HL-60/S4 treated with phorbol 12-myristate 13-acetate at 8.2 ng/mL for 4 days and 3 days (cell line): ENCODE results near the gene FOXP1.

ENCODE experiments used
- in situ Hi-C: fragments of 300-500 bp; cut with MboI; formaldehyde crosslinking; loops from 2 replicates; pipeline ENCODE4 v1.15.0; 2022; ENCODE audit warnings: low sequenced_read_pairs

Gene FOXP1

DNA sequence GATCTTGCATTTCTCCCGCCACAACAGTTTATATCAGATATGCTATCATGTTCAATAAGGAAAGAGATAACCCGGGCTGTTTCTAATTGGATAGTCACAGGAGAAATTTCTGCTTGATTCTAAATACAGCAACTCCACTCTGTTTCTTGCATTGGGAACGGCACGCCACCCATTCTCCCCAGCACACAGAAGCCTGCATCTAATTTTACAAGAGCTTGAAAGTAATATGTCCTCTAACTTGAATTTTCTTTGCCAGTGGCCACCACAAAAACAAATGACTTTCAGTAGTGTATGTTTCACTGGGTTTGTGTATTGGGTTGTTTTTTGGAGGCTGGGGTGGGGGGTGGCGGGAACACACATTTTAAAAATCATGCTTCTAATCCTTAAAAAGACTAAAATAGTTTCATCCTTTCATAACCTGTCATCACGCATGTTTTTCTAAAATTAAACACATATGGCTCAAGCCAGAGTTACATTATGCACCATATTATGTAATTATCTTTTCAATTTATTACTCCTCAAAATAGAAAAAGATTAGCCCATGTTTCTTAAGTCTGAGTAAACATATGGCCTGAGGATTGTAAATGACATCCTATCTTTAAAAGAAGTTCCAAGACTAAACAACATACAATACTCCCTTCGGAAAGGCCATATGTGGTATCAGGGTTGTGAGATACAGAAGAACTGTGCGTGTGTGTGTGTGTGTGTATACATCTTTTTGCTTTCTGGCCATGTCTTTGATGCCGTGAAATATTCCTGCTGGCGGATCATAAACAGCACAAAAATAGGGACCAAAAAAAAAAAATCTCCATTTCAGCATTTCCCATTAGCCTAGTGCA, 176.3 kb downstream of the FOXP1 start:
- in situ Hi-C loops: no loop called here

DNA sequence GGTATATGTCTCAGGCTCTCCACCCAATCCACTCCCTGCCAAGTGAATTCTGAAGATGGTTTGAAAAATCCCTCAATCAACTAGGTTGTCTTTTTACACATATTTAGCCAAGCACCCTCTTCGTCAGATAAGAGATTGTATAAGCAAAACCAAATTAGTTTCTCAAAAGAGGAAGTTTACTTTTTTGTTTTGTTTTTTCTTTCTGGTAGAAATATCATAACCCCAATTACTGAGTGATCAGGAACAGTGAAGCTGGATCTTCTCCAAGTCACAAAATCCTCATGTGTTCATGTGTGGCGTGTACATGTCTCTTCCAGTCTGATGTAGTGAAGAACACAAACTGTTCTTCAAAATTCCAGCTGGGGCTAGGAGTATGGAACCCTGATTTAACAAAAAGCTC, 180.6 kb downstream of the FOXP1 start:
- in situ Hi-C loops: no loop called here

DNA sequence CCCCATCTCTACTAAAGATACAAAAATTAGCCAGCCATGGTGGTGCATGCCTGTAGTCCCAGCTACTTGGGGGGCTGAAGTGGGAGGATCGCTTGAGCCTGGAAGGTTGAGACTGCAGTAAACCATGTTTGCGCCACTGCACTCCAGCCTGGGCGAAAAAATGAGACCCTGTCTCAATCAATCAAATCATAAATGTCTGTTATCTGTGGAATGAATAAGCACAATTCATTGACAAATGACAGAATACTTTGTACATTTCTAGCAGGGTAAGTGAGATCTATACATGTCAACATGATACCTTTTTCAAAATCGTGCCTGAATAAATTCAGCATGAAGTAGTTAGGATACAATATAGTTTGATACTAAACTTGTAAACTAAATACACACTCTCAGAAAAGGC, 181.2 kb downstream of the FOXP1 start:
- in situ Hi-C loops: no loop called here

DNA sequence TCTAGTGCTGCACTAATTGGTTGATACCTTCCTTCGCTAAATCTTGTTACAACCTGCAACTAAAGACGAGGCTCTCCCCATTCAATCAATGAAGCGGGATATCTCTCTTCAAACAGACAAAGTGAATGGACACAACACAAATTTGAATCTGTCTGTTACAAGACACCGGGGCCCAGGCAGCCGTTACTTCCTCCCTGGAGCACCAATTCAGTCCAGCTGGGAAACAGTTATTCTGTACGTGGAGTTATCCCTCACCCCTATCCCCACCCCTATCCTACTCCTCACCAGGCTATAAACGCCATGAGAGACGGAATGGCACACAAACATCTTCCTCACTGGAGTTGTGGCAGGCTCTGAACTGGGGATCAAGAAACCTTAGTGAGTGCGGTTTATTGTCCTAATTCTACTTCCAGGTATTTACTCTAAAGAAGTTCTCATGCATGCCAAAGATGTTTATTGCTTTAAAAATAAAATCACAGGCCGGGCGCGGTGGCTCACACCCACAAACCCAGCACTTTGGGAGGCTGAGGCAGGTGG, 181.8 kb downstream of the FOXP1 start:
- in situ Hi-C loops: no loop called here

DNA sequence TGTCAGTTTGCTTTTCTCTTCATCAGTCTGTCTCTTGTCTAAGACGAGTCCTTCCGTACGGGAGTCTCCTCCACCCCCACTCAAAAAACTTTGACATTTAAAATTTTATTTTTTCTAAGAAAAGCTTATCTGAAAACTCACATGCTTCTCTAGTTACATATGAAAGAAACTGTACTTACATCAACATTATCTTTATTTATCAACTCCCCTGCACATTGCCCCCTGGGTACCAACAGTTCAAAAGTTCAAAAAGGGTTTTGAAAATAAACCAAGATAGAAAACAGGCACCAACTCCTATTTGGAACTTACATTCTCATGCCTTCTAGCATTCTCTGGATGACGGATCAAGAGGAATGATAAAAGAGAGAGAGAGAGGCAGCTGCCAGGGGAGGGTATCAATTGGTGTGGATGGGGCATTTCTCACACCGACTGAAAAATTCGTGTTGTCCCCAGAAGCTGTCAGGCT, 182.5 kb downstream of the FOXP1 start:
- in situ Hi-C loops: no loop called here

DNA sequence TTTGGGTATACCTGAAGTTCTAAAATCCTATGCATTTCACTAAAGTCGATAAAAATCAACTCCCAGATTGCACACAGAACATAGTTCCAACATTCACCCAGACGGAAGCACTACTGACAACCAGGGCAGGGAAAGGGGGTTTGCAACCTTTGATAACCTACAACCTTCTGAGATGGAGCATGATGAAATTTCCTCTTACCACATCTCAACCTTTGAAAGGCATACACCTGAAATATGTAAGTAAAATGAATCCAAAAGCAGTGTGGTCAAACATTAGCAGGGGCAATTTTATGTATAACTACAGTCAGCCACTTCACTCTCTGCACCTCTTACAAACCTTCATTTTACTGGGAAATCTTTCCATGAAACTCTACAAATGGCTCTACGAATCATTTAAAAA, 184.1 kb downstream of the FOXP1 start:
- in situ Hi-C loops: no loop called here

DNA sequence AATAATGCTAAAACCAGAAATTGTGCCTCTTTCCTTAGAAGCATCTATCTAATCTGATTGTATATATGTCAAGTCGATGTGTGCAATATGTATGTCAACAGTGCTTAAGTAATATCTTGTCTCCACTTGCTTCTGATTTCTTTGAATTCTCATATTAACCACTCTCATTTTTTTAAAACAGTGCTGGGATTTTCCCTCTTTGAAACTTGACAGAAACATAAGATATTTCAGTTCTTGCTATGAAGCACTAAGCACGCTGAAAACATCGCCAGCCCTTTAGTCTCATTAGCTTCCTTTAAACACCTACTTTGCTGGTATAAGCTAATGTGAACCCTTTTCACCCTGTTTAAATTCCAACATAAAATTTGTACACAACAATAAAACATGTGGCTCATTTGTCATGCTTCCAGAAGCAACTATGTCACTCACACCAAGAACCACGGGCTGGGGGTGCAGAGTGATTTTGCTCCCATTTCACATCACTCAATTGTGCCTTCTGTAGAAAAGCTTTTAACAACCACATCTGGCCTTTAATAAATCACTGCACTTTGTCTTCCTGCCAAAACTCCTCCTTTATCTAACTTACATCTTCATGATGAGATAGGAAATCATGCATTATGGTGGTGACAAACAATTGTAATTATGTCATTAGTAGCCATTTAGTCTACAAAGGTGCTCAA, 185.2 kb downstream of the FOXP1 start:
- in situ Hi-C loops: no loop called here

DNA sequence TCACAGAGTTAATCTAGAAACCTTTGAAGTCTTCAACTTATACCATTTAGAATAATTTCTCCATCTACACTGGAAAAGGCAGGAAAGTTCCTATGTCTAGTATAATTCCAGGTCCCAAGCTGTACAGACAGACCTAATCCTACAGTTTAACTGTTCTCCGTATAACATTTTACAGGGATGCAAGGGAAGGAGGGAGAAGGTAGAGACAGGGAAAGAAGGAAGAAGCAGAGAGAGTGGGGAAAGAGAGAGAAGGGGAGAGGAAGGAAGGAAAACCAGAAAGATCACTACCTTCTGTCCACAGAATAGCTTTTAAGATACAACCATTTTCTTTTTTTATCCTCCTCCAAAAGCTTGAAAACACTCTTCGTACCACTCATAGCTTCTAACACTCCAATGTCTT, 185.8 kb downstream of the FOXP1 start:
- in situ Hi-C loops: no loop called here

DNA sequence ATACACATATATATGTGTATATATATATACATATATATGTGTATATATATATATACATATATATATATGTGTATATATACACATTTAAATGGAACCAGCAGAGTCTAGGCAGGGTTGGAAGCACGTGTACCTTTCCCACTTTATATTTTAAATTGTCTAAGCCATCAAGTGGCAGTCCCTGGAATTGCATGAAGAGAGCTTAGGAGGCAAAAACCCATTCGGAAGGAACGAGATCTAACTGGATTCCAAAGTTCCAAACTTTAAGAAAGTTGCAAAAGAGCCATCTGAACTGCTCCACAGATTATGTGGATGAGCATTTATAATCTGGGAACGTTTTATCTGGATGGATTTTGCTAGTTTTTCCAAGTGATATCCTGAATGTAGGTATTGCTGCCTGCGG, 186.5 kb downstream of the FOXP1 start:
- in situ Hi-C loops: no loop called here

DNA sequence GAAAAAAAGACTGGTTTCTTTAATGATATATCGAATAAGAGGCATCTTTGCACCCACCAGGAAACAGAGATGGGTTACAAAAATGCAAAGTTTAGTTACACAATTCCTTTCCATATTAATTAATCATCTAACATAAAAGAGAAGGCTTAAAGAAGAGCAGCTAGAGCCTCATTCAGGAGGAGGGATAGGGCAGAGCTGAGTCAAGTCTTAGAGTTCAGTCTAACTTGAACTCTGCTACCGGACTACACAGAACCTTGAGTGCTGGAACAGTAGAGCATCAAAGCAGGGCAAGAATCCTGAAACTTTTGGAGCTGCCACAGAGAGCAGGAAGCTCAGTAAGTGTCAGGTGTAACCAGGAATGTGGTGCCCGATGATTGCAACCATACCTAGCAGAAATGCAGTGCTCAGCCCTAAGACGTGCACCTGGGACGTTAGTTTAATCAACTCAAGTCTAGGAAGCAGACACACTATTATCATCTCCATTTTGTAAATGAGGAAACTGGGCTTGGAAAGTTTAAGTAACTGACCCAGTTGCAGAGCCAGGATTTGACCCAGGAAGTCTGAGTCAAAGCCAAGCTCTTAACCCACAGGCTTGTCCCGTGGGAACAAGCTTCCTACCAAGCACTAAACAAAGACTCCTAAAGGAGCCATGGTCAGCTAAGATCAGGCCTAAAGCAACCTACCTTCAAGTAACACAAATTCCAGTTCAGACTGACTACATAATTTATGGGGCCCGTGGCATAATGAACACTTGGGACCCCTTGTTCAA, 187.4 kb downstream of the FOXP1 start:
- in situ Hi-C loops: no loop called here

DNA sequence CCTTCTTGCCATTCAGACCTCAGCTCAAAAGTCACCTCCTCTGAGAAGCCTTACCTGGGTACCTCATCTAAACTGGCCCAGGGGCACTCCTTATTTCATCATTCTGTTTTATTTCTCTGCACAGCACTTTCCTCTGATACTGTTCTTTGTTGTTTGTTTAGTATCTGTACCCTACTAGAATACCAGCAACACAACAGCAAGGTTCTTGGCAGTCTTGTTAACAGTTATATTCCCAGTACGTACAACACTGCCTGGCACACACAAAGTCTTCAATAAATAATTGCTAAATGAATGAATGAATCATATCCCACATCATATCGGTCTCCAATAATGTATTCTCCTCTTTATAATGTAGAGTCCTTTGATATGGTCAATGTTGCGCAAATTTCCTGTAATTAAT, 188.1 kb downstream of the FOXP1 start:
- in situ Hi-C loops: no loop called here

DNA sequence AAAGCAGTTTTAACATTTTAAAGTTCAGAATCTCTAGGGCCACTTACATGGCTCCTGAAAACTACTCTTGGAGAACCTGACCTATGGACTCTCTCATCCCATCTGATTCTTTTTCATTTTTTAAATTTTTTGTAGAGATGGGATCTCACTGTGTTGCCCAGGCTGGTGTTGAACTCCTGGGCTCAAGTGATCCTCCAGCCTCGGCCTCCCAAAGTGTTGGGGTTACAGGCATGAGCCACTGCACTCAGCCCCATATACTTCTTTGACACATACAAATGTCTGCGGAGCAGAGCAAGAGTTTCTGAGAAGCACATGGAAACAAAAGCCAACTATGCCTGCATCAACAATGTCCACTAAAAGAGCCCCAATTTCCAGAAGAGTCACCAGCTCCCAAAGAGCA, 189.8 kb downstream of the FOXP1 start:
- in situ Hi-C loops: no loop called here

DNA sequence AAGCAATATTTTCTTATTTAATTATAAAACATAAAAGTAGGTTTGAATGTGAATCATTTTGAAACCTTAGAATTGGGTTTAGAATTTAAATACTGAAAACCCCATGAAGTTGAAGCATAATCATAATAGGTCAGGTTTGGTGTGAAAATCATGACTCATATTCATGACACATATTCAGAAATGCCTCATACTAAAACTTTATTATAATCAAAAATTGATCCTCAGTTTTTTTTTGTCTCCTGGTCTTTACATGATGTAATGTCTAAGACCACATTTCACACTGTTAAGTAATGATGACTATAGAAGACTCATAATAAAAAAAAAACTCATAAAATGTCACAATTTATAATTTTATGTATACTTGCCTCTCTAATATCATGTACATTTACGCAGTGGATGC, 190.4 kb downstream of the FOXP1 start:
- in situ Hi-C loops: no loop called here

DNA sequence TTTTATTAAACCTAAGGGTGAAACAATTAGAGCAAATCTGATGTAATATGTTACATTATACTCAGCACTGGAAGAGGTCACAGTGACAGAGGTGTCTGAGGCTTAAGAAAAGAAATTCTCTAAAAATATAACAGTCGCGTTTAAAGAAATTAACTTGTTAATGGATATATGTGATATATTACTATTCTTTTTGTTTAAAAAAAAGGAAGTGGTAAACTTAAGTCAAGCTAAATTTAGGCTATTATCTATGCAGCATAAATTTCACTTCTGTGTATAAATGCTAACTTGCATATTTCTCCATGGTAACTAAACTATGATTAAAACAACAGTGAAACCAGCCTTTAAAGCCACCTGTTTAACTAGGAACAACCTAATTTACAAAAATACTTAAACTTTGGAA, 191.3 kb downstream of the FOXP1 start:
- in situ Hi-C loops: no loop called here

DNA sequence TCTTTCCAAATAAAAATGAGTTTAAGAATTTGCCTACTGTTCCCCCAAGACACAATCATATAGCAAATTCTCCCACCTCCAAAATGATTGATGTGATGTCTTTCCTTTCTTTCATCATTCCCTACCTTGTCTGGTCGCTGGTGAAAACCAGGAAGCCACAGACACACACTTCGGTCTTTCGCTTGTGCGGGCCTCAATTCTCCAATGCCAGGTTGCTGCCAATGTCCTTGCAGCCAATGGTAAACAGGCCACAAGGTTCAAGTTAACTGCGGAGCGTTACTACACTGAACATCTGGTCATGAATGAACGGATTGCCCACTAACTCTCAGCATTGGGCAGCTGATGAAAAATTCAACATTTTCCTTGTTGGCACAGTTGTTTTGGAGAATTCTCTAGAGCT, 192.2 kb downstream of the FOXP1 start:
- in situ Hi-C loops: no loop called here

DNA sequence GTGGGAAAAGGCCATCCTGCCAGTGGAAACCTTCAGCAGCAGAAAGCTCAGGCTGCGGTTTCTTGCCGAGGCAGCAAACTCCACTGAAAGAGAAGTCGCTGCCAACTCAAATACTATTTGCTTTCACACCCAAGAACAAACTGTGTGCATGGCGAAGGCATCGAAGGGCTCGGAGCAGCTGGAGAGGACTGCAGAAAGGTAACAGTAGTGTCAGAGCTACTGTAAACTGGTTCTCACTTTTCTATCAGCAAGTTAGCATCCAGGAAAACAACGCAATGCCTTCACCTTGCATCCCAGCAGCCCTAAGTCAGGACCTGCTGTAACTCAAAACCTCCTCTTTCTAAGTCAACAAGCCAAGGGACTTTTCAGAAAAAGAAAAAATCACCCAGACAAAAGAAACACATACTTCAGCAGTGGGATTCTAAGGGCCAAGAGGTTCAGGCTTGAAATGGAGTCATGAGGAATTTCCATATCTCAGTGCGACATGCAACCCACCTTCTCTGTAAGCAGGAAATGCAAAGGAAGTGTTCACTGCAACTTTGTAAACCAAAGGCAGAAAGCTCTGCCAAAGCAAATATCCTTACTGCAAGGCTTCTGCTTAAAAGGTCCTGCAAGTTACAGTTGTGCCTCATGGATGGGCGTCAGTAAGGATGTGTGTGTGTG, 193.5 kb downstream of the FOXP1 start:
- in situ Hi-C loops: no loop called here

DNA sequence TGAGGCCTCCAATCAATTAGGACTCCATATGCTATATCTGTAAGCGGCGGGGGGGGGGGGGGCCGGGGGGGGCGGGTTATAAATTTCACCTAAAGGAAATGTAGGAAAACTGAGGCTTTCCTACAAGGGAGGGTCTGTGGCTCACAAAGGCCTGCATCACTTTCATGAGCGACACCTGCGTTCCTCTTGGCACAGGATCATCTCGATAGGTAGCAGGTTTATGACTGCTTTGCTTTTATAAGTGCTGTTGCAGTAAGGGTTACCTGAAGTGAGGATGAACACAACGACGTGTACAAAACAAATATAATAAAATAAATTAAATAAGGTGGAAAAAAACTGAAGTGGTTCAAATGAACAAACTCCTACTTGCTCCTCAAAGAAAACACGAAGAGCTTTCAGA, 194.3 kb downstream of the FOXP1 start:
- in situ Hi-C loops: no loop called here

DNA sequence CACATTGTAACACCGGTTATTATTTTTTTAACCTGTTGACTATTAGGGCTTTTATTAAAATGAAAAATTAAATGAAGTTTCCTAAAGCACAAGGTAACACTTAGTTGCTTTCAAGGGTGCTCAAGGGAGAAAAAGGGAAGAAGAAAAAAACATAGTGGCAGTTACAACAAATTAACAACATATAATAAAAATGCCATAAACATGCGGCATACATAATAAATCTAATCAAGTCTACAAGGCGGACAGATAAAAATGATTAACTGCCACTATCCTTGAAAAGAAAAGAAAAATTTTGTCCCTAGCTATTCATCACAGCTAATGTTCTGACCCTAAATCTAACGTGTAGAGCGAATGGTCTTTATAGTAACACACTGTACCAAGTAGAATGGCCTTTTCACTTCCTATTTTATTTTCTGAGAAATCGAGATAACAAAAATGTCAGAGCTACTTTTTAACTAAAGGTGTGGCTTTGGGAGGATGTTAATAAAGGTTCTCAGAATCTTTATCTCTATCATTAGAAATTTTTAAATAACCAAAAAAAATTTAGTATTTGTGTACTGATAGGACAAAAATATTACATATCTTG, 194.9 kb downstream of the FOXP1 start:
- in situ Hi-C loops: no loop called here

DNA sequence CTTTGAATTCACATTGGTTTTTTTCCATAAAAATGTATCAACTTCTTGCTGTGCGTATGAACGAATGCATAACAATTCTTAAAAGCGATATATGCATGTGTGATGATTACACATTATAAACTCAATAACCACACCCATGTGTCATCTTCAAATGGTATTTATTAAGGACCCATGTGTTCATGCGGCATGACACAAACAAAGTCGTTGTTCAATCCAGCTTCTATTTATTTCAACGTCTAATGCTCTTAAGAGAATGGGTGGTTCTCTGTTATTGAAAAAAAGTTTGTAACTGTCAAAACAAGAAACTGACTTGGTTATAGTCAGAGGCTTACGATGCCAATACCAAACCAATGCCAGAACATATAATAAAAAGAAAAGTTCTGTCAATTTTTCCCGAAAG, 195.9 kb downstream of the FOXP1 start:
- in situ Hi-C loops: no loop called here

DNA sequence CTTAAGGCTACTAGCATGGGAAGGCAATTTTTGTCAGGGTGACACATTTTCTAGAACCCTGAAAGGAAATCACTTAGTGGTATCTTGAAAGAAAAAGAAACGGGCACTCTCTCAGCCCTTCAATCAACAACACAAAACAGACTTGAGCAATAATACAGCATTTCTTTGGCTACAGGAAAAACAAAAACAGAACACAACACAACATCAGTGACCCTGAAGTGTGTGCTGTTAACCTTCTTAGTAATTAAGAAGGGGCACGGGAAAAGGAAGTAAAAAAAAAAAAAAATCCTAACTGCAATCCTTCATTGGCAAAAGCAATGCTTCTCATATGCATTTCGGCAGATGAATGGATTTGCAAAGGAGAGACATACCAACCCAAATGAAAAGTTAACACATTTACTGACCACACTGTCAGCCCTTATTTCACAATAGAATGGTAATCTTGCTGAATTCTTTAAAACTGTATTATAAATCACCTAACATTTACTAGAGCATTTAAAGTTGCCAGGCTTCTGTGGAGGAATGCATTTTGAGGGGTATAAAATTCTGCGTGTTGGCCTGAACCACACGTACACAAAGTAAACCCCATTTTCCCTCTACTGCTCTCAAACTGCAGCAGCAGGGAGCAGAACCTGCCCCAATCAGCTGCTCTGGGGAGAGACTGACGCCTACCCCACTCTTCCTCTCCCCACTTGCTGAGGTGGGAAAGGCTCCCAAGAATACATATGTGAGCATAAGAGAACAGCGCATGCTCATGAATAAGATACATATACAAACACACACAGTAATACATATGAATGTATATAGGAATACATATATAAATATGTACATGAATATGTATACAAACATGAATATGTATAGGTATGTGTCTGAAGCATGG, 198.5 kb downstream of the FOXP1 start:
- in situ Hi-C loops: no loop called here
